NCI-H510A treated with DMSO at 0.1 percent for 48 hours (cell line): ENCODE data around the gene PACSIN1.

Source experiments
- DNase-seq: peaks from one replicate; lab custom pipeline; 2025; lab: John Stamatoyannopoulos, UW

PACSIN1 gene

DNA sequence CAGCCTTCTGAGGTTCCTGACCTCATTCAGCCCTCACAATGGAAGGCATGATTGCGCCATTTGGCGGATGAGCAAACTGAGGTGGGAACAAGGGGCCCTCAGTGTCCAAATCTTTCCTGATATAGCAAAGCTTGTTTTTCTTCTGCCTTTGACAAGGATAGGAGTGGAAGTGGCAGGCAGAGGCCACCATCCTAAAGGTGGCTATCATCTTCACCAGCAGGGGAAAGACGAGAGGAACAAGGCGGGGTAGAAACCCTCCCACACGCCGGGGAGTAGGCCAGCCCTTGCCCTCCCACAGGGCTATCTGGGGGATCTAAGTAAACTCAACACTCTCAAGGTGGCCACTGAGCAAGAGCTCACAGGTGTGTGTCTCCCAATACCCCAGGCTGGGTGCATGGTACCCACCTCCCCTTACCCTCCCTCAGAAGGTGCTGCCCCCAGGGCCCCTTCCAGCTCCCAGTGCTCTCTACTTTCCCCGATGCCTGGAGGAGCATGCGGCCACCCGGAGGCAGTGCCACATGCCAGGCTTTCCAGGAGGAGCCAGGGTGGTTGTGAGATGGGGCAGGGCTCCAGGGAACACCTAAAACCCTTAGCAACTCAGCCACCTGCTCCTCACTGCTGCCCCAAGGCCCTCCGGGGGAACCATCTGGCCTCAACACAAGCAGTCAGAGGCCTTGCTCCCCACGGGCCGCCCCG is 79.0 kb downstream of the PACSIN1 start:
- DNase-seq = no peak

DNA sequence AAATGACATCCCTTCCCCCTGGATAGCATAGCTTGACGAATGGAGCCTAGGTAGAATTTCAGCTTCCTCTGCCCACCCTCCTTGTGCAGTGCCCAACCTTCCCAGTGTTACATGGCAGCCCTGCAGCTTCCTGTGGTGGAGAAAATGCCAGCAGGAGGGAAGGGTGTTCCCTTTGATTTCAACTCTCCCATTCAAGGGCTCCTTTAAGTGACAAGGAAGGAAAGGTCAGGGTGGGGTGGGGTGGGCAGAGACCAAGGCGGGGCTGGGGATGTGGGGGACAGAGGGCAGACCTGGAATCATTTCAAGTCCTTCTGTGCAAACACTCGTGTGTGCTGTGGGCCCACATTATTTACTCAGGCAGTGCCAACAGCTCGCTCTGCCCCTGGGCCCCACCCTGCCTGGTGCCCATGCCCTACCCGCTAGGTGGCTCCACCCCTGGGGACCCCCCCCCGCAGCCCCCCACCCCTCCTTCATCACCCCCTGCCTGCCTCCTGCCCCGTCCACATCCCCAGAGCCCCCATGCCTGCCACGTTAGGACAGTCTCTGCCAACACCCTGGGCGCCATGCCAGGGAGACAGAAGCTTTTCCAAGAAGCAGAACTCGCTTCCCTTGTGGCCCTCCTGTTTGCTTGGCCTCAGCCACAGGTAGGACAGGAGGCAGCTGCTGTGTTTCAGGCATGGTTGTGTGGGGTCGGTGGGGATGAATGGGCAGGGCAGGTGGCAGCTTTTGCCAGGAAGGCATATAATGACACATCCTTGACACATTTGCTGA is 80.9 kb downstream of the PACSIN1 start:
- DNase-seq = peak; percentile 92

DNA sequence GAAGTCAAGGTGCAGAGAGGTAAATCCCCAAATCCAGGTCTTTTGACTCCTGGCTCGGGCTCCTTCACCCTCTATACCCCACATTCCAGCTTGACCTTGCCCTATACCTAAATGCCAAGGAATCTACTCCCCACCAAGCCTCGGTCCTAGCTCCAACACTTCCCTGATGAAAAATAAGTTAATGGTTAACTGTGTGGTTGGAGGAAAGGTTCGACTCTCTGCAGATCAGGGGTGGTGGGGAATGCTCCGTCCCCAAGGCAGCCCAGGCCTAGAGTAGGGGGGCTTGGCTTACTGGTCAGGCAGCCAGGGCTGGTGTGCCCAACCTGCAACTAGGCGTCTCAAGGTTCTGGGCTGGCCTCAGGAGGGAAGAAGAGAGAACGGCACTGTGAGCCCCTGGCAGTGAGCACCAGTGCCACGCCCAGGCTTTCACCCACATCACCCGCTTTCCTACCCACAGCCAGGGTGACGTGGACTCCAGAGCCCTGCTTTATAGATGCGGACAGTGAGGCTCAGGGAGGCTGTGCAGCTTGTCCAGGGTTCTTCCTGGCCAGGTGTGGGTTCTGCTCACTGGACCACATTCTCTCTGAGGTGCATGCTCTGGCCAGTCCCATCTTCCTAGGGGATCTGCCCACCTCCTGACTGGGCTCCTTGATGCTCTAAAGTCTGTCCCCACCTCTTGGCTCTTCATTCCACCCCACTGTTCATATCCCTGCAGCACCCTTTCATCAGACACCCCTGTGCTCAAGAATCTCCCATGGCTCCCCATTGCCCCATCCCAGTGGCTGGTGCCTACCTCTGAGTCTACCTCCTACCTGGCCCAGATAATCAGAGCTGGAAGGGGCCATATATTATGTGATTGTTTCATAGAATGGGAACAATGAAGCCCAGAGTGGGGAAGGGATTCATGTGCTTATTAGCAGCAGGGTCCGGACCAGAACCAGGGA is 82.1 kb downstream of the PACSIN1 start:
- no peak for DNase-seq

DNA sequence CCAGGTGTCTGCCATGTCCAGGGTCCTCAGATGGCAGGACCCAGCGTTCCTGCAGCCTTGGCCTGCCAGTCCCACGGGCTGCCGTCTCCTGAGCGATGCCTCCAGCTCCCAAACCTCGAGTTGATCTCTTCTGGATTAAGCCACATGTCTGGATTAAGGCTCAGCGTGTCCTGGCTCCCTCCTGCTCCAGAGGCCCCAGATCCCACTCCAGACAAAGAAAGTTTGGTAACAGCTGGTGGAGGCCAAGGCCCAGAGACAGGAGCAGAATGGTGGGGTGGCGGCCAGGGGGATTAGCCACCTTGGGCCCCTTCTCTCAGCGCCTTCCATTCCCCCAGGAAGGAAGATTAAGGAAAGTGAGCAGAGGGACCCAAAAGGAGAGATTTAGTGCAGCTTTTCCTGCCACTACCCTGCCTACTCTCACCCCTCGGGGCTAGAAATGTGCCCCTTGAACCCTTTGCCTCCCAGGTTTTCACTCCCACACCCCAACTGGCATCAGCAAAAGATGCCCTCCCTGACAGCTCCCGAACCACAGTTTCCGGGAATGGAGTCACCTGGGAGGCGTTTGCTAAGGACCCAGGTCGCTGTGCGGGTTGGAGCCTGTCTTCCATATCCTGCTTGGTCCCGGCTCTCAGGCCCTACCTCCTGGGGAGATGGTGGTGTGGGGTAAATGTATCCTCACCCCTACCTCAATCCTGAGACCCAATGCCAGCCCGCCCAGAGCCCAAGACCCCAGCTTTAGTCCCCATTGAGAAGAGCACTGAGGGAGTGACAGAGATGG is 83.3 kb downstream of the PACSIN1 start:
- DNase-seq = no peak

DNA sequence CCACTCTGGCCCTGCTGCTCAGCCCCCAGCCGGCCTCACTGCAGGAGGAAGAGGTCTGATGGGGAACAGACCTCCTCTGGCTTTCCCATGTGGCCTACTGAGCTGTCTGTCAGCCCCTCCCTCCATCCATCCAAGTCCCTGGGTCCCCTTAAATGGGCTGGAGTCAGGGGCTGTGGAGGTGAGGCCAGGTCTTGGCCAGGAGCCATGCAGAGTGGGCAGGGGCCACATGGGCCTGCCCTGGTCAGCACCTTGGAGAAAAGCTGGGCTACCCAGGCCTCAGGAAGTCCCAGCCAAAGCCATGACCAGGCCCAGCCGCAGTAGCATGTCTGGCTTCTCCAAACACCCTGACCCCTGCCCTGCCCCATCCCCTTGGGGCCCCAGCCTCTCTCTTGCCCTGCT is 83.9 kb downstream of the PACSIN1 start:
- no peak for DNase-seq

DNA sequence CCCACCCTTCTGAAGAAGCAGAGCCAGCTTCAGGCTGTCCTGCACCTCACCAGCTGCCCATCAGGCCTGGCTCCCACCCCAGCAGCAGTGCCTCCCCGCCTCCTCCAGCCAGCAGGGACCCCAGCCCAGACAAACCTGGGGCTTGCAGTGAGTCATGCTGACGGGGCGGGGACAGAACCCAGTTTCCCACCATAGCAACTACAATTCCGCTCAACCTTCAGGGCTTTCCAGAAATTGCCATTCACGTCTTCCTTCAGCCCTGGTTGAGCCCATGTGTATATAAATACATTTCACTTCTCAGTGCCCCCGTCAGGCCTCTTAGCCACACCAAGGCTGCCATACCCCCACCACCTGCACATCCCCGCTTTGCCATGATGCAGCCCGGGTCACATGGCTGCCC is 85.8 kb downstream of the PACSIN1 start:
- no peak for DNase-seq

DNA sequence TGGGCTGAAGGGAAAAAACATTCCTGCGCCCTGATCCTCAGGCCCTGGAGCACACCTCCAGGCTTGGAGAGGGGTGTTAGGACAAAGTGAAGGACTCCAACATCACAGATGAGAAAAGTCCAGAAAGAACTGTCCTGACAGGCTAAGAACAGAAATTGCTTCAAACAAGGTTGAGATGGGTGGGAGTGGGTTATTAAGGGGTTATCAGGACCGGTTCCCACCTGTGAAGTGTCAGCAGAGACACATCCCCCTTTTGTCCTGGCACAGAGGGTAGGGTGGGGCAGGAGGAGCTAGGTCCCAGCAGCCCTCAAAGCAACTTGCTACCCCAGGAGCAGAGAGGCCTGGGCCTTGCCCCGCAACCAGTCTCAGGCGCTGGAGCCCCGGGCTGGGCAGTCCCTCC is 86.7 kb downstream of the PACSIN1 start:
- DNase-seq = no peak

DNA sequence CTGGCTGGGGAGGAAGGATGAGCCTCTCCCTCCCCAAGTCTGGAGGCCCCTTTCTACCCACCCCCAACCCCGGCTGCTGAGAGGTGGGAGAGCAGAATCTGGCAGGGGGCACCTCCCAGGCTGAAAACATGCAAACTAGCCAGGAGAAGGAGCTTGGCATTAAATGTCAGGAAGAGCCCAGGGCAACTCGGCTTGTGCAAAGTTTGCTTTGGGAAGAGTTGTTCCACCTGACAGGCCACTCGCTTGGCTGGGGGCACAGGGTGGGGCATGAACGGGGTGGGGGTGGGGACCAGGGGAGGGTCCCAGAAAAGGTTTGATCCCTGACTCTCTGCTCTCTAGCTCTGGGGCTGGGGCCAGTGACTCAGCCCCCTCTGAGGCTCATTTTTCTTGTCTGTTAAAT is 87.3 kb downstream of the PACSIN1 start:
- DNase-seq = no peak

DNA sequence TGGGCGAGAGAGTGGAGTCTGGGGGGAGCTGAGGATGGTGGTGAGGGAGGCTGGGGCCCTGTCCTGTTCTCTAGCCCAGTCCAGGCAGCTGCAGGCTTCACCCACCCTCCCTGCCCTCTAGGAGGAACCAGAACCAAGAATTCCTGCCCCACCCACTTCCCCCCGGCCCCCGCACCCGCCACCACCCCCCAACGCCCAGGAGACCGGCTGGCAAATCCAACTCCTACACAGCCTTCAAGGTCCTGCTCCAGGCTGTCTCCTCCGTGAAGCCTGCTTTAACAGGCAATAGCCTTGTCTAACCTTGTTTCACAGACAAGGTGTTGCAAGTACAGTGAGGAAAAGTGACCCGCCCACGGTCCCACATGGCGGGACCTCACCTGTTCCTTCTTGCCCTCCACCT is 87.9 kb downstream of the PACSIN1 start:
- no peak for DNase-seq

DNA sequence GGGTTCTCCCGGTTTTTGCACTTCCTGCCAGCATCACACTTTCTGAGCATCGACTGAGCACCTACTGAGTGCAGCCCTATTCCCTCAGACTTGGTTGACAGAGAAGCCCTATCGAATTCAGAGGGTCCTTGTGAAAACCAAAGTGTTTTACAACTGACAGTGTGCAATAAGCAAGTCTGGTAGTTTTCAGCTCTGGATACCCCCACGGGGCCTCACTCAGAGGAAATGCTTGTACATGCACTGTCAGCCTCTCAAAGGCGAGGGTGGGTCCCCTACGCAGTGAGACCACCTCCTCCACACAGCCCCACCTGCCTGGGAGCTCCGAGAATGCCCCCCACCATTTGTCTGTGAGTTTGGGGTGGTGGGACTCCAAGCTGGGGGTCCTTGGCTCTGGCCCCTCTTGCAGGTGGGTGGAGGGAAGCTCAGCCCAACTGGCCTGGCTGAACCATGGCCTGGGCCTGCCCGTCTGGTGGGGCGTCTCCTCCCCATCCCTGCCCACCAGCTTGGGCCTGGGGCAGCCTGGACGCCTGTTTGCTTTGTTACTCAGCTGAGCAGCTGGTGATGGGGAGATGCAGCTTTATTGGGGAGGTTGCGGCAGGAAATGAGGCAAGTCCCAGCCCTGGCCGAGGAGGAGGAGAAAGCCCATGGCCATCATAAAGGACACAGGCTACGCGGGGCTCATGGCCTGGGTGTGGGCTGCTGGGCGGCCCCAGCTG is 88.6 kb downstream of the PACSIN1 start:
- DNase-seq = no peak

DNA sequence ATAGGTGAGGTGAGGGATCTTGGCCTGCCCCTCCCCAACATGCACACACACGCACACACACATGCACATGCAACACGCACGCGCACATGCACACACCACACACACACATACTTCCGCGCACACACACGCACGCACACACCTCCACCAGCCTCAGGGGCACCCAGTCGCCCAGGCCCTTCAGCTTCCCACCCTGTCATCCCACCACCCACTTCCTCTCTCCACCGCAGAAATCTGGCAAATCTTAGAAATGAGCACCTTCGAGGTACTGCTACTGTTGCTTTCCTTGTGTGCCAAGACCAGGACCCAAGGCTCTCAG is 89.1 kb downstream of the PACSIN1 start:
- DNase-seq = no peak

DNA sequence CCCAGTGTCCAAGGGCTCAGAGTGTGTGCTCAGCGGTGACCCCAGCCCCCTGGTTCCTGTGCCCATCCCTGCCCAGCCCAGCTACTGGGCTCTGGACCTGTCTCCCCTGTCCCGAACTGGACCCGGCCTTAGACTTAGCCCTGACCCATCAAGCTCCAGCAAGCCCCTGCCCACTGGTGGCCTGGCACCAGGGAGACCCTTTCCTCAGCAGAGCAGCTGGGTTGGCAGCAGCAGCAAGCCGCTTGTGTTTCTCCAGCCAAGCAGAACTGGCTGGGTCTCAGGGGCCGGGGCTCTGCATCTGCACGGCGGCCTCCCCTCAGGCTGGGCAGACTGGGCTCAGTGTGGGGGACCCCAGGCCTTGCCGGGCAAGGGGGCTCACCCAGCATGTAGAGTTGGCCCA is 89.5 kb downstream of the PACSIN1 start:
- no peak for DNase-seq

DNA sequence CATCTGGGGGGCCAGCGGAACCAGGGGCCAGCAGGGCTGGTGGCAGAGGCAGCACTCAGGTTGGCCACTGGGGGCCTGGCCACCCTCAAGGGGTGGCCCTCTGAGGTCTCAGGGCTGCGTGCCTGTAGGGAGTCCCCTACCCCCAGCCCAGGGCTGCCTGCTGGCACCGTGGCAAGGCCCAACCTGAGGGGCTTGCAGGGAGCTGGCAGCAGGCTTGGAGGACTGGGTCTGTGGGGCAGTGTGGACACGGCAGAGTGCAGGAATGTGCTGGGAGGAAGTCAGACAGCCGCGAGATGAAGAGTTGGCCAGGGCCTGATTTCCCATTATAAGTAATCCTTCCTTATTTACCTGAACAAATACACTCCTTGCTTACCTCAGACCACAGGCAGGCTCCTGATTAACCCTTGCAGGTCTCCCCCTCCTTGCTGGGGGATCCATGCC is 90.2 kb downstream of the PACSIN1 start, which contains the start of gene SPDEF:
Gene SPDEF (minus strand): TSS at position 299 of the 441 bp plus-strand sequence. CDS start 11,874 bp downstream, outside the sequence.
- no peak for DNase-seq

DNA sequence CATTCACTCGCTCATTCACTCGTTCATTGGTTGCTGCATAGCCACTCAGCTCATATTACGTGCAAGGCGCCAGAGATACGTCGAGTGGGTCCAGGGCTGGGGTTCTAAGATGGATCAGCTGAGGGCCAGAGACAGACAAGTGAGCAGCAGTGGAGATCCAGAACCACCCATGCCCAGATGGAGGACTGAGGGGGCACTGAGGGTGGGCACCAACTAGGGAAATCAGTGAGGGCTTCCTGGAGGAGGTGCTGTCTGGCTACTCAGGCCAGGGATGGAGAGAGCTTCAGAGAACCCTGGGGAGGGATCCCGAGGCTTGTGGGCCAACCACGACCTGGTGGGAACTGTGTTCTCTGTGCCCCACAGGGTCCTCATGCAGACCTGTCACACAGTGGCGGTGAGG is 90.6 kb downstream of the PACSIN1 start:
- no peak for DNase-seq

DNA sequence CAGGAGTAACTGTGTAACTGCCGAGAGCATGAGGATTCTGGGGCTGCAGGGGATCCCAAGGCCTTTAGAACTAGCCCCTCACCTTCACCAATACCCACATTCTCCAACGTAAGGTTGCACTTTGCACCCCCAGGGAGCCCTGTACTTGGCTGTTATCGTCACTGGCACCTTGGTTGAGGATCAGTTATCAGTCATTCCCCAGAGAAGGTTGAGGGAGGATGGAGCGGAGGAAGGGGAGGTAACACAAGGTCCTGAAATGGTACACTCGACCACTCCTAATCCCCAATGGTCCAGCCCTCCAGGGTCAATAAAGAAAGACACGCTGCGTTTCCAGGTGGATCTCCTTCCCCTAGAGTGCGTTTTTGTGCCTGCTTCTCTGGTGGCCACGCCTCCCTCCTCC is 91.4 kb downstream of the PACSIN1 start:
- no peak for DNase-seq

DNA sequence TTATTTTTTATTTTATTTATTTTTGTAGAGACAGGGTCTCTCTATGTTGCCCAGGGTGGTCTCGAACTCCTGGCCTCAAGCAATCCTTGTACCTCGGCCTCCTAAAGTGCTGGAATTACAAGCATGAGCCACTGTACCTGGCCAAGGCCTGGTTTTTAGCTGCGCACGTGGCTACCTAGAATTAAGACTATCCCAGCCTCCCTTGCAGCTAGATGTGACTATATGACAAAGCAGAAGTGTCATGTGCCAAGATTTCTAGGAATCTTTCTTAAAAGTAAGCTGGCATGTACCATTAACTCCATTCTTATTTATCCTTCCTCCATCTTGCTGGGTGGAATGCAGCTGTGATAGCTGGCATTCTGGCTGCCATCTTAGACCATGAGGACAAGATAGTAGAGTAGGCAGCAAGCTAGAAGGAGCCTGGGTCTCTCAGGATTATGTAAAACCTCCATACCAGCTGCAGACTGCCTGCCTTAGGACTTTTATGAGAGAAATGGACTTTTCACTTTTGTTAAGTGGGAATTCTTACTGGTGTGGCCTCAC is 92.4 kb downstream of the PACSIN1 start:
- no peak for DNase-seq

DNA sequence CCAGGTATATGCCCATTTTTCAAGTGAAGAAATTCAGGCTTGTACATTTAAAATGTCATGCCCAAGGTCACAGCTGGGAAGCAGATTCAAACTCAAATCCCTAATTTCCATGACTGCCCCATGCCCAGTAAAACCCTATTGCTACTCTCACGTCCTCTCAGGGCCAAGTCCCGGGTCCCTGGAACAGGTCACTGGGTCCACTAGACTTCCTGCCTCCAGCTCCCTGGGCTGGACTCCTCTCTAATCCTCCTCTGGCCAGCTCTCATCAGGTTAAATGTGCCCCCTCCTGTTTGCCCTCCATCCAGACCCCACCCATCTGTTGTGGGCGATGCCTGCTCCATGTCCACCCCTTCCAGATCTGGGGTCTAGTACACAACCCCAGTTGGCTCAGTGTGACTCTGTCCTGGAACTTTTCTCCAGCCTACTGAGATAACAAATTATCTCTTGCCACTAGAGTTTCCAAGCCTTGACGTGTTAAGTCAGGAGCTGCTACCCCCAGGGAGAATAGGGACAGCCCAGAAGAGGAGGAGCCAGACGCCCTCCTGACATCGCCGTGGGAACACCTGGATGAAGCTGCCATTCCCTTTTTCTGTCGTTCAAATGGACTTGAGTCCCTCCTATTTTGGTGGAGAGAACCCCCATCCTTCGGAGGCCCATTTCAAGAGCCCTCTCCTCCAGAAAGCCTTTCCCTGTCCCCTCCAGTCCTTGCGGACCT is 93.9 kb downstream of the PACSIN1 start:
- DNase-seq = peak; percentile 50

DNA sequence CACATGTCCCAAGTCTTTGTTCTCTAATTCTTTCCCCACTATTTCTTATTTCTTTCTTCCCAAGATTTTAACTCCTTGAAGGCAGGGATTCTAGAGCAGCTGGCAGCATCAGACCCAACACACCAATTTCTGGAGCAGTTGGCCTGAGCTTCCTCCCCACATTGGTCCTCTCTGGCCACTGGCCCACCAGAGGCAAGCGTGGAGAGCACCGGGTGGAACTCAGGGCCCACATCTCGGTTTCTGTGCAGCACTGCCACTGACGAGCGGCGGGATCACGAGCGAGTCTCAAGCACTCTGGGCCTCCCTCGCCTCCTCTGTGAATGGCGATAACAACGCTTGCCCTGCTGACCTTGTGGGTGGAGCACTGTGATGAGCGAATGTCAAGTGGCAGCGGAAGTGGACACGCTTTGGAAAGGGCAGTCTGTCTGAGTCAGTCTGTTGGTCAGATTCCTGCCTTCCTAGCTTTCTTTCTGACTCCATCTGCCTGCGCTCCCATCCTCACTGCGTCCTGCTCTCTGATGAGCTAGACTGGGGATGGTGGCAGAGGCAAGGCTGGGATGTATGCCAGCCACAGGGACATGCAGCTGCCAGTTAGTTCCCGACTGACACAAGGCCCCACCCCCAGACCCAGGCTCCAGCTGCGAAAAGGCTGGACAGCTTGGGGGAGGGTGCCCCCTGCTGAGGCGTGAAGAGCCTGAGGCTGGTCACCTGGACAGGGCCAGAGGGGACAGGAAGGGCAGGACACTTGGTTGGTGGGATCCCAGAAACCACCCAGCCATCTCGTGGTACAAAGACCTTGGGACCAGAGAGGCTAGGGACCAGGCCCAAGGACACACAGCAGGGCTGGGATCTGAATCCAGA is 94.7 kb downstream of the PACSIN1 start:
- peak; percentile 77 for DNase-seq

DNA sequence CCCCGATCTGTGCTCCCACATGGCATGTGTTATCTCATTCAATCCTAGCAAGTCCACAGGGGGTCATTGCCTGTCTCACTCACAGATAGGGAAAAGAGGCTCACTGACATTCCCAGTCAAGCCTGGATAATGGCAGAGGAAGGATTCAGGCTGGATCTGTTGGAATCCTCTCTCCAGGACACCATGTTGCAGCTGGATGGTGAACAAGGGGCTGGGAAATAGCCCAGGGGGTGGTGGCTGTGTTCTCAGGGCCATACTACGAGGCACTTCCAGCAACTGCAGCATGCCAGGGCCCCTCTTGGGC is 95.3 kb downstream of the PACSIN1 start:
- DNase-seq = no peak
